ENCODE data around the gene SUGCT.
"Not testable (repeated sequence)": the region's sequence is repeated elsewhere in the genome, so short reads cannot be mapped to it uniquely, and the experiment has no call there.

GRCh38 chr7:40218612-40219011, 83.8 kb downstream of the SUGCT start:
- TF ChIP-seq CTCF (conservative IDR thresholded peaks at IDR 0.05; ENCODE audit: low read depth, low read length); EZH2 (IDR thresholded peaks at IDR 0.05; ENCODE audit: borderline replicate concordance, low read depth, low read length, poor library complexity, severe bottlenecking): not testable (repeated sequence)

Measured in A673 (cell line).